Measurements from ENCODE around the gene SCAMP3.
"Not testable (repeated sequence)": the region's sequence is repeated elsewhere in the genome, so short reads cannot be mapped to it uniquely, and the experiment has no call there.

The SCAMP3 gene

GRCh38 chr1:155227261-155228095 is 34.7 kb downstream of the SCAMP3 start:
- DNase-seq (ENCODE audit: low read depth): peak; percentile 100

GRCh38 chr1:155226910-155227260 is 35.3 kb downstream of the SCAMP3 start:
- DNase-seq (ENCODE audit: low read depth): no peak

GRCh38 chr1:155226188-155226909 is 35.8 kb downstream of the SCAMP3 start:
- DNase-seq (ENCODE audit: low read depth): peak; percentile 84

GRCh38 chr1:155225404-155225759 is 36.8 kb downstream of the SCAMP3 start:
- not testable (repeated sequence) for DNase-seq (ENCODE audit: low read depth)

- no peak for DNase-seq (ENCODE audit: low read depth)
Measured at GRCh38 chr1:155223047-155223446, 39.1 kb downstream of the SCAMP3 start.

GRCh38 chr1:155220211-155220965 is 41.8 kb downstream of the SCAMP3 start:
- not testable (repeated sequence) for DNase-seq (ENCODE audit: low read depth)

- no peak for DNase-seq (ENCODE audit: low read depth)
Measured at GRCh38 chr1:155219592-155220031, 42.5 kb downstream of the SCAMP3 start.

- no peak for DNase-seq (ENCODE audit: low read depth)
Measured at GRCh38 chr1:155218854-155219591, 43.1 kb downstream of the SCAMP3 start.

- DNase-seq (ENCODE audit: low read depth): not testable (repeated sequence)
Measured at GRCh38 chr1:155214702-155215101, 47.5 kb downstream of the SCAMP3 start.

- DNase-seq (ENCODE audit: low read depth): not testable (repeated sequence)
Measured at GRCh38 chr1:155212051-155212440, 50.1 kb downstream of the SCAMP3 start.

- DNase-seq (ENCODE audit: low read depth): not testable (repeated sequence)
Measured at GRCh38 chr1:155211381-155212050, 50.6 kb downstream of the SCAMP3 start.

- no peak for DNase-seq (ENCODE audit: low read depth)
Measured at GRCh38 chr1:155210314-155211104, 51.7 kb downstream of the SCAMP3 start.

GRCh38 chr1:155209312-155209721 is 52.8 kb downstream of the SCAMP3 start:
- no peak for DNase-seq (ENCODE audit: low read depth)

- peak; percentile 80 for DNase-seq (ENCODE audit: low read depth)
Measured at GRCh38 chr1:155208541-155209311, 53.4 kb downstream of the SCAMP3 start, which contains the start of gene MTX1. Gene MTX1, plus strand, starts transcription at chr1:155208695. Its CDS starts 110 bp downstream, at chr1:155208805.

GRCh38 chr1:155207806-155208540 is 54.2 kb downstream of the SCAMP3 start, which contains the start of gene THBS3:
Gene THBS3, minus strand, starts transcription at chr1:155207897. Its CDS starts 21 bp downstream, at chr1:155207876.
- DNase-seq (ENCODE audit: low read depth): no peak

GRCh38 chr1:155206891-155207805 is 55.0 kb downstream of the SCAMP3 start:
- peak; percentile 81 for DNase-seq (ENCODE audit: low read depth)
